ENCODE results near the gene CNTLN.
"Not testable (repeated sequence)": the region's sequence is repeated elsewhere in the genome, so short reads cannot be mapped to it uniquely, and the experiment has no call there.

Gene CNTLN

GRCh38 chr9:17519761-17520160, 384.9 kb downstream of the CNTLN start:
- peak; percentile 25 for DNase-seq (ENCODE audit: low read depth)

DNA sequence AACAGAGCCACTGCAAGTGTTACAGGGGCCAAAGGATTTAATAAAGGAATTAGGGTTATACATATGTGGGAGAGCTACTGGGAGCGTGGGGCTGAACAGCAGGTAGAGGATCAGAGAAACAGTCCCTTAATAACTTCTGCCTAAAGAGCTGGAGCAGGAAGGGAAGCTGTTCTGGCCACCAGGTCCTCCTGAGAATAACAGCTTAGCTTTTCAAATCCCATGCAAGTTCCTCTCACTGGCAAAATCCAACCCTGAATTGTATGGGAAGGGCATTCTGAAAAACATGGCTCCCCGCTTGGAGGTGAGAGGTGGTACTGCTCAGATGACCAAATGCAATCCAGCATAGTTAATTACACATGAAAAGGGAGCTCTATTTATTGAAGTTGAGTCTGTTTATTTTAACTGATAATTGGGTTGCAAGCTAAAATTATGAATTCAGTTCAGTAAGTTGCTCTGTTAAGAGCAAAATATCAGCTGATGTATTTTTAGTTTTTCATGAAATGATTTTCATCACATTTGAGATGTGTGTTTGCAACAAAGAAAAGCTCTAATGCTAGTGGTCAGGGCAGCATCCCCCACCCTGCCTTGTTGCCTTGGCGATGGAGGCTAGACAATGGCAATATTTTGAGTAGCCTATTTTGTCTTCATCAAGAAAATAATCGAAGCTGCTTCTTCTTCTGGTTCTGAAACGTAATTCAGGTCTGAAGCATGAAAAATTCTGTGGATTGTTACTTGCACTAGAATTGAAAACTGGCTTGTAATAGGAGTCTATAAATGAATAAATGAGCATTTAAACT, 385.6 kb downstream of the CNTLN start:
- DNase-seq (ENCODE audit: low read depth), result no peak

GRCh38 chr9:17521100-17521855, 386.4 kb downstream of the CNTLN start:
- no peak for DNase-seq (ENCODE audit: low read depth)

DNA sequence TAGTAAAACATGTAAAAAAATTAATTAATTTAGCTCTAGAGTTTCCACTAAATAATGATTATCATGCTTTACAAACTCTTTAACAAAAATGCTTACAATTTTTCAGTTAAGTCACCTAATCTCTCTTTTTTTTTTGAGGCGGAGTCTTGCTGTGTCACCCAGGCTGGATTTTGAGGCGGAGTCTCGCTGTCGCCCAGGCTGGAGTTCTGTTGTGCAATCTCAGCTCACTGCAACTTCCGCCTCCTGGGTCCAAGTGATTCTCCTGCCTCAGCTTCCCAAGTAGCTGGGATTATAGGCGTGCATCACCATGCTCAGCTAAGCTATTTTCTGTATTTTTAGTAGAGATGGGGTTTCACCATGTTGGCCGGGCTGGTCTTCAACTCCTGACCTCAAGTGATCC, 391.9 kb downstream of the CNTLN start:
- DNase-seq (ENCODE audit: low read depth), result not testable (repeated sequence)

DNA sequence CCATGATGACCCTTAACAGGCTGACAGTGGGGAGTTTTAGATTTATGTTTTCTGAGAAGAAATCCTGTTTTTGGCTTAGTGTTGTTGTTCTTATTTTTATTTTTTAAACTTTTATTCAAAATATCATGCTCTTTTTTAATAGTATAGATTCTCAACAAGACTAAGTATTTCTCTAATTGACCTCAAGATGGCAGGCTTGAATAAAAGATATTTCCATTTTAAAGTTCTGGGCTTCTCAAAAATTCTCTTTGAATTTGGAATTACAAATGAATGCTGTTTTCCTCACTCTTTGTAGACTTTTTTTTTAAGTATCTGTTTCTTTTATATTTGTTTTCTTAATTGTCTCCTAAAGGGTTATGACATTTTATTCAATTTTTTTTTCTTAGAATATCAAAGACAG, 394.0 kb downstream of the CNTLN start:
- no peak for DNase-seq (ENCODE audit: low read depth)

GRCh38 chr9:17531642-17532254, 396.9 kb downstream of the CNTLN start:
- DNase-seq (ENCODE audit: low read depth), result peak; percentile 46

GRCh38 chr9:17532461-17532860, 397.6 kb downstream of the CNTLN start:
- no peak for DNase-seq (ENCODE audit: low read depth)

- DNase-seq (ENCODE audit: low read depth), result no peak
Observed at GRCh38 chr9:17535176-17535575, 400.3 kb downstream of the CNTLN start.

DNA sequence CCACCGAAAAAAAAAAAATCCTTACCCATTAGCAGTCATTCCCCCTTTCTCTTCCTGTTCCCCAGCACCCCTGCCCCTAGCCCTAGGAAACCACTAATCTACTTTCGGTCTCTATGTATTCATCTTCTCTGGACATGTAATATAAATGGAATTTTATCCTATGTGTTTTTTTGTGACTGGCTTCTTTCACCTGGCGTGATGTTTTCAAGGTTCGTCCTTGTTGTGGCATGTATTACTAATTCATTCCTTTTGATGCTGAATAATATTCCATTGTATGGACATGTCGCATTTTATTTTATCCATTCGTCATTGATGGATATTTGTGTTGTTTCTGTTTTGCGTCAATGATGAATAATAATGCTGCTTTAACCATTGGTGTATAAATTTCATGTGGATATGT, 401.2 kb downstream of the CNTLN start:
- no peak for DNase-seq (ENCODE audit: low read depth)

GRCh38 chr9:17551023-17551422, 416.2 kb downstream of the CNTLN start:
- no peak for DNase-seq (ENCODE audit: low read depth)

All from iris pigment epithelial cell (primary cell).